Measurements from ENCODE around the gene ITGA1.

DNA sequence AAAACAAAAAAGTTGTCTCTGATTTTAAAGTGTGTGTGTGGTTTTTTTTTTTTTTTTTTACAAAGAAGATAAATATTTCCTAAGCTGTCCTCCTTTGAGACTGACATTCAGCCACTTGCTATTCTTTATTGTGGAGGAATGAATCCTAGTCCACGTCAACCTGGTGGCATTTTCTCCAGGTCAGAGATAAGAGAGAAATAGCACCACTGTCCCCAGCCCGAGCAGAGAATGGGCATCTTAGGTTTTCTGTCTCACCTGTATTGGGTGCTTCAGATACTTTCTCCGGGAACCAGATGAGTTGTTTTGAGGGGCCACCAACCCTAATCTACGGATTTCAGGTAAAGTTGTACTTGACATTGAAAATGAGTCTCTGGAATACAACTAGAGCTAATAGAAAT, 202.8 kb downstream of the ITGA1 start:
- TF ChIP-seq, protein P1, sequence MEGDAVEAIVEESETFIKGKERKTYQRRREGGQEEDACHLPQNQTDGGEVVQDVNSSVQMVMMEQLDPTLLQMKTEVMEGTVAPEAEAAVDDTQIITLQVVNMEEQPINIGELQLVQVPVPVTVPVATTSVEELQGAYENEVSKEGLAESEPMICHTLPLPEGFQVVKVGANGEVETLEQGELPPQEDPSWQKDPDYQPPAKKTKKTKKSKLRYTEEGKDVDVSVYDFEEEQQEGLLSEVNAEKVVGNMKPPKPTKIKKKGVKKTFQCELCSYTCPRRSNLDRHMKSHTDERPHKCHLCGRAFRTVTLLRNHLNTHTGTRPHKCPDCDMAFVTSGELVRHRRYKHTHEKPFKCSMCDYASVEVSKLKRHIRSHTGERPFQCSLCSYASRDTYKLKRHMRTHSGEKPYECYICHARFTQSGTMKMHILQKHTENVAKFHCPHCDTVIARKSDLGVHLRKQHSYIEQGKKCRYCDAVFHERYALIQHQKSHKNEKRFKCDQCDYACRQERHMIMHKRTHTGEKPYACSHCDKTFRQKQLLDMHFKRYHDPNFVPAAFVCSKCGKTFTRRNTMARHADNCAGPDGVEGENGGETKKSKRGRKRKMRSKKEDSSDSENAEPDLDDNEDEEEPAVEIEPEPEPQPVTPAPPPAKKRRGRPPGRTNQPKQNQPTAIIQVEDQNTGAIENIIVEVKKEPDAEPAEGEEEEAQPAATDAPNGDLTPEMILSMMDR (conservative IDR thresholded peaks at IDR 0.05 in 1 of 2, IDR thresholded peaks at IDR 0.05 in 1 of 2; ENCODE audit: extremely low read depth in 1 of 2, insufficient read depth in 1 of 2, low read depth in 1 of 2, low read length in 2 of 2), result no peak
- TF ChIP-seq EZH2 (IDR thresholded peaks at IDR 0.05; ENCODE audit: borderline replicate concordance, low read length), result no peak
